ENCODE results near the gene CTNNB1. TPM values are rescaled to one million over a fixed set of nuclear protein-coding genes. Genes with fewer than 3 reads are reported as not detected.

The CTNNB1 gene
- total and polyA plus RNA-seq, 2 of the 13 experiments (the other 11 are each of a cell fraction or from before 2014, with no cell fraction given) = 398 to 489 TPM

DNA sequence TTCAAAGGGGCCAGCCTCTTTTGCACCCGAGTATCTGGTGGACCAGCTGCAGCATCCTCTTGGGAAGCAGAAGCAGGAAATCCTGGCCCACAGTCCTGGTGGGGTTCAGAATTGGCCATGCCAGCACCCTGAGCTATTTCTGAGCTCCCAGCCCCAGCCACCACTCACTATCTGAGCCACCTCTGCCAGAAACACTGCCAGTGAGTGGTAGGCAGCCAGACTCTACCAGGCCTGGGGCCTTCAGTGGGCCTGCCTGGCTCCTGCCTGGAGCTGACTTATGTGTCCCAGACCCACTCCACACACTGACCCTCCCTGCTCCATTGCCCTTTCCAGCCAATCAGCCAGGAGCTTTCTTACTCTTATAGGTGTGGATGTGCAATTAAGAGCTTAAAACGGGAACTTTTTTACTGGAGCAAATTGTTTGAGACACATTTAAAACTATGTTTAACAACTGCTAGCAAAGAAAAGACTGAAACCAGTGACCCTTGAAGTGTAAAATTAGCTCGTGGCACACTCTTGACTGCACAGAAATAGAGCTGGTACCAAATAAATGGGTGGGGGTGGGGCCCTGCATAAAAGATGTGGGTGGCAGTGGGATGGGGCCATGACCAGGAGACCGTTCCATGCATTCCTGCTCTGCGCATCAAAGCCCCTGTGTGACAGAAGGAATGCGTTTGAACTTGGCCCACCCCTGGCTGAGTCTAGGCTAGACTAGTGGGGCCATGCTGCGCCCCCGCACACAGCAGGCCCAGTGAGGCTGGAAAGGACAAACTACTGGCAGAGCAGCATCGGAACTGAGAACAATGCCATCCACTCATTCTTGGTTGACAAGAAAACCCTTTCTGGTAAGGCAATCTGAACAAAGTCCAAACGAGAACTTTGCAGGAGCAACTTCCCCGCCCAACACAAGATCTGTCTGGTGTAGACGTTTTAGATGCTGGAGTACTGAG is 48.0 kb downstream of the CTNNB1 start (continued):
- no peak for TF ChIP-seq BCLAF1 (IDR thresholded peaks at IDR 0.05)
- no peak for TF ChIP-seq ZNF17 (CRISPR knock-in tag; IDR thresholded peaks at IDR 0.05)
- TF ChIP-seq XRCC5 (optimal IDR thresholded peaks at IDR 0.05; ENCODE audit: low read length) = no peak
- no peak for TF ChIP-seq MTF2 (CRISPR knock-in tag; IDR thresholded peaks at IDR 0.05; ENCODE audit: borderline replicate concordance)
- TF ChIP-seq TOPORS (CRISPR knock-in tag; IDR thresholded peaks at IDR 0.05) = no peak
- TF ChIP-seq, protein P1, sequence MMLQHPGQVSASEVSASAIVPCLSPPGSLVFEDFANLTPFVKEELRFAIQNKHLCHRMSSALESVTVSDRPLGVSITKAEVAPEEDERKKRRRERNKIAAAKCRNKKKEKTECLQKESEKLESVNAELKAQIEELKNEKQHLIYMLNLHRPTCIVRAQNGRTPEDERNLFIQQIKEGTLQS (CRISPR knock-in tag; IDR thresholded peaks at IDR 0.05) = no peak
- TF ChIP-seq HES4 (CRISPR knock-in tag; IDR thresholded peaks at IDR 0.05; ENCODE audit: borderline replicate concordance) = no peak
- no peak for TF ChIP-seq NFYC (CRISPR knock-in tag; IDR thresholded peaks at IDR 0.05)
- TF ChIP-seq, protein P2, sequence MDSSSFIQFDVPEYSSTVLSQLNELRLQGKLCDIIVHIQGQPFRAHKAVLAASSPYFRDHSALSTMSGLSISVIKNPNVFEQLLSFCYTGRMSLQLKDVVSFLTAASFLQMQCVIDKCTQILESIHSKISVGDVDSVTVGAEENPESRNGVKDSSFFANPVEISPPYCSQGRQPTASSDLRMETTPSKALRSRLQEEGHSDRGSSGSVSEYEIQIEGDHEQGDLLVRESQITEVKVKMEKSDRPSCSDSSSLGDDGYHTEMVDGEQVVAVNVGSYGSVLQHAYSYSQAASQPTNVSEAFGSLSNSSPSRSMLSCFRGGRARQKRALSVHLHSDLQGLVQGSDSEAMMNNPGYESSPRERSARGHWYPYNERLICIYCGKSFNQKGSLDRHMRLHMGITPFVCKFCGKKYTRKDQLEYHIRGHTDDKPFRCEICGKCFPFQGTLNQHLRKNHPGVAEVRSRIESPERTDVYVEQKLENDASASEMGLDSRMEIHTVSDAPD (CRISPR knock-in tag; IDR thresholded peaks at IDR 0.05) = no peak
- no peak for TF ChIP-seq TBP (CRISPR knock-in tag; IDR thresholded peaks at IDR 0.05)
- TF ChIP-seq, protein P3, sequence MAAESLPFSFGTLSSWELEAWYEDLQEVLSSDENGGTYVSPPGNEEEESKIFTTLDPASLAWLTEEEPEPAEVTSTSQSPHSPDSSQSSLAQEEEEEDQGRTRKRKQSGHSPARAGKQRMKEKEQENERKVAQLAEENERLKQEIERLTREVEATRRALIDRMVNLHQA (CRISPR knock-in tag; IDR thresholded peaks at IDR 0.05) = no peak
- no peak for TF ChIP-seq EED (CRISPR knock-in tag; IDR thresholded peaks at IDR 0.05)
- TF ChIP-seq ZNF33A (CRISPR knock-in tag; IDR thresholded peaks at IDR 0.05; ENCODE audit: borderline replicate concordance) = no peak
- no peak for TF ChIP-seq DNMT1 (CRISPR knock-in tag; IDR thresholded peaks at IDR 0.05)
- TF ChIP-seq, protein P4, sequence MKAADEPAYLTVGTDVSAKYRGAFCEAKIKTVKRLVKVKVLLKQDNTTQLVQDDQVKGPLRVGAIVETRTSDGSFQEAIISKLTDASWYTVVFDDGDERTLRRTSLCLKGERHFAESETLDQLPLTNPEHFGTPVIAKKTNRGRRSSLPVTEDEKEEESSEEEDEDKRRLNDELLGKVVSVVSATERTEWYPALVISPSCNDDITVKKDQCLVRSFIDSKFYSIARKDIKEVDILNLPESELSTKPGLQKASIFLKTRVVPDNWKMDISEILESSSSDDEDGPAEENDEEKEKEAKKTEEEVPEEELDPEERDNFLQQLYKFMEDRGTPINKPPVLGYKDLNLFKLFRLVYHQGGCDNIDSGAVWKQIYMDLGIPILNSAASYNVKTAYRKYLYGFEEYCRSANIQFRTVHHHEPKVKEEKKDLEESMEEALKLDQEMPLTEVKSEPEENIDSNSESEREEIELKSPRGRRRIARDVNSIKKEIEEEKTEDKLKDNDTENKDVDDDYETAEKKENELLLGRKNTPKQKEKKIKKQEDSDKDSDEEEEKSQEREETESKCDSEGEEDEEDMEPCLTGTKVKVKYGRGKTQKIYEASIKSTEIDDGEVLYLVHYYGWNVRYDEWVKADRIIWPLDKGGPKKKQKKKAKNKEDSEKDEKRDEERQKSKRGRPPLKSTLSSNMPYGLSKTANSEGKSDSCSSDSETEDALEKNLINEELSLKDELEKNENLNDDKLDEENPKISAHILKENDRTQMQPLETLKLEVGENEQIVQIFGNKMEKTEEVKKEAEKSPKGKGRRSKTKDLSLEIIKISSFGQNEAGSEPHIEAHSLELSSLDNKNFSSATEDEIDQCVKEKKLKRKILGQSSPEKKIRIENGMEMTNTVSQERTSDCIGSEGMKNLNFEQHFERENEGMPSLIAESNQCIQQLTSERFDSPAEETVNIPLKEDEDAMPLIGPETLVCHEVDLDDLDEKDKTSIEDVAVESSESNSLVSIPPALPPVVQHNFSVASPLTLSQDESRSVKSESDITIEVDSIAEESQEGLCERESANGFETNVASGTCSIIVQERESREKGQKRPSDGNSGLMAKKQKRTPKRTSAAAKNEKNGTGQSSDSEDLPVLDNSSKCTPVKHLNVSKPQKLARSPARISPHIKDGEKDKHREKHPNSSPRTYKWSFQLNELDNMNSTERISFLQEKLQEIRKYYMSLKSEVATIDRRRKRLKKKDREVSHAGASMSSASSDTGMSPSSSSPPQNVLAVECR (CRISPR knock-in tag; IDR thresholded peaks at IDR 0.05; ENCODE audit: borderline replicate concordance) = peak; percentile 48; the same call in 1 of the 2 replicates
- TF ChIP-seq CHCHD3 (CRISPR knock-in tag; IDR thresholded peaks at IDR 0.05) = no peak
- TF ChIP-seq FLYWCH1 (CRISPR knock-in tag; IDR thresholded peaks at IDR 0.05) = no peak
- TF ChIP-seq ZNF563 (CRISPR knock-in tag; IDR thresholded peaks at IDR 0.05) = no peak

All from HepG2 (cell line).